Measurements from ENCODE around the gene EPHB2.

The EPHB2 gene

DNA sequence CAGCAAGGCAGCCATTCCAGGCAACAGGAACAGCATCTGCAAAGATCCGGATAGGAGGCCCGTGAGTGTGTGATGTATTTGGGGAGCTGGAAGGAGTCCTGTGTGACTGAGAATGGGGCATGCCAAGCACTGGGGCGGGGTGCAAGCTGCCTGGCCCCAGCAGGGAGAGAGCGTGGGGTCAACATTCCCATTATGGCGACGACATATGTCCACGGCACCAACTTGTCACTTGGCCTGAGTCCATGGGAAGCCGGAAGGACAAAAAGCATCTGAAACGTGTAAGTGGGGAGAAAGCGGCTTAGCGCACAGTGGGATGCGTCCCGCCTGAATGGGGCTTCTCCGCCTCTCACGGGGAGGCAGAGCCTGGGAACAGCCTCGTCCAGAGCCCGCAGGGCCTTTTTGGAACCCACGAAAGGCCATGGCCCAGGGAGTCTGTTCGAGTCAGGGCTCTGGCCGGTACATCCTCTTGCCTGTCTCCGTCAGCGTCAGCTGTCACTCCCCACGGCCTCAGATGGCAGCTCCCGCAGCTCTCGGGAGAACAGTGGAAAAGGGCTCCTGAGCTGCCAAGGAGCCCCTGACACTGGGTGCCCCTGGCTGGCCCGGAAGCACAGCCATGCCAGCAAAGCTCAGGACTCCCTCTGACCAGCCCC, 12.4 kb downstream of the EPHB2 start:
- no peak for DNase-seq (ENCODE audit: low read depth)

GRCh38 chr1:22727873-22728272, 17.2 kb downstream of the EPHB2 start:
- DNase-seq (ENCODE audit: low read depth) = no peak

DNA sequence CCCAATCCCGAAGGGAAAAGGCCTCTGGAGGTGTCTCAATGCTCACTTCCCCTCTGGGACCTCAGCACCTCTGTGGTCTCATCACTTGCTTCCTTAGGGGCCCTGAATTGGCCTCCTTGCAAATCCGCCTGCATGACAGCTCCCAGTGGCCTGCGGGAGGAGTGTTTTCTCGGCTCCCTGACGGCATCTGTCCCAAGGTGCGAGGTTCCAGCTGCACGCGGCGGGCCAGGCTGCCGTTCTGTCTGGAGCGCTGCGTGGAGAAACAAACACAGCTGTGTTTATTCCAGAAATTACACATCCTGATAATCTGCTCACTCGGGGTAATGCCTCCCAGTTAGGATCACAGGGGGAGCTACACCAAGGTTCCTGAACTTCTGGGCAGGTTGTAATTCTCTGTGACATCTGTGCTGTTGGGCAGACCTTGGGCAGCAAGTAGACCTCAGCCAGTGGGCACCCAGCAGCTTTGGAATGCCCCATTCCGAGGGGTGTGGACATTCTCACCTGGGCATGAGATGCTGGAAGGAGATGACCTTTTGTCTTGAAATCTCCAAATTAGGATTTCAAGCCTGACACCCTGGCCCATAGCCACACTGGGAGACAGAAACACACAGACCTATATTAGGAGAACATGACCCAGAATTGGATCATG, 18.2 kb downstream of the EPHB2 start:
- no peak for DNase-seq (ENCODE audit: low read depth)

DNA sequence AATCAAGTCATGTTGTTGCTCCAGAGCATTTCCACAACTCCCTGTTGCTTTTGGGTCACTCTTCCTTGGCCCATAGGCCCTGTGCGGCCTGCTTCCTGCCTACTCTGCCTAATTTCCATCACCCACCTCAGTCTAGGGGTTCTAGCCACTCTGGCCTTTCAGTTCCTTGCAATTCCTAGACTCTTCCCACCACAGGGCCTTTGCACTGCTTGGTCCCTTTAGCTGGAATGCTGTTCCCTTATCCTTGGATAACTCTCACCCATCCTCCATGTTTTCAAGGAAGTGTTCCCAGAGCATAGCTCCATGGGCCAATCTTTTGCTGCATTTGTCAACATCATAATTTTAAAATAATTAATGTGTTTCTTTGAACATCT, 18.7 kb downstream of the EPHB2 start:
- no peak for DNase-seq (ENCODE audit: low read depth)

GRCh38 chr1:22729912-22730311, 19.3 kb downstream of the EPHB2 start:
- no peak for DNase-seq (ENCODE audit: low read depth)

DNA sequence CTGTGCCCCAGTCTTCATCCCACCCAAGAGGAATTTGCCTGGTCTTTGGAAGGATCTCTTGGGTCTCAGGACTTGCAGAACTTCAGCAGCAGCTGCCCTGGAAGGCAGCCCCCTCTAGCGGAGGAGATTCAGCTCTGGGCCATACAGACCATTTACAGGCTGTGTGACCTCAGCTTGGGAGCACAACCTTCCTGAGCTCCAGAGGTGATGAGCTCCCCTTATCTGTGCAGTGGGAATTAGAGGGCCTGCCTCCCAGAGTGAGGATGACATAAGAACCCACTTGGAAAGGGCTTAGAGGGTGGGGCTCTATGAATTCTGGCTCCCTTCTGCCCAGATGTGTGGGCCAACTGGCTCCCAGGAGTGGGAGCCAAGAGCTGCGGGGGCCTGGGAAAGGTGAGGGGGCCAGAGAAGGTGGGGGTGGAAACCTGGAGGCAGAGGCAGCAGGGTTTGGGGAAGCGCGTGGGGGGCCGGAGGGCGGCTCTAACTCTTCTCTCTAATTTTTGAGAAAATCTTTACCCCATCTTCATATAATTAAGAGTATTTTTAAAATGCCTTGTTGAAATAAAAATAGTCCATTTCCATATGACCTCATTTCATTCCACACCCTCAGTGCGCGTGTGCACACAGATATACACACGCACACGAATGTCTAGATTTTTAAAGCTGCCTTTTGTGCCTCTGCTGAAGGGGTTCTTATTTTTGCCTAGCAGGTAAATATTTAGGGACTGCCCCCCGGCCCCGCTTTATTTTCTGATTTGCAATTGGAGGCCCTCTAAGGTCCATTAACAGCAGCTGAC, 21.5 kb downstream of the EPHB2 start:
- DNase-seq (ENCODE audit: low read depth) = no peak

DNA sequence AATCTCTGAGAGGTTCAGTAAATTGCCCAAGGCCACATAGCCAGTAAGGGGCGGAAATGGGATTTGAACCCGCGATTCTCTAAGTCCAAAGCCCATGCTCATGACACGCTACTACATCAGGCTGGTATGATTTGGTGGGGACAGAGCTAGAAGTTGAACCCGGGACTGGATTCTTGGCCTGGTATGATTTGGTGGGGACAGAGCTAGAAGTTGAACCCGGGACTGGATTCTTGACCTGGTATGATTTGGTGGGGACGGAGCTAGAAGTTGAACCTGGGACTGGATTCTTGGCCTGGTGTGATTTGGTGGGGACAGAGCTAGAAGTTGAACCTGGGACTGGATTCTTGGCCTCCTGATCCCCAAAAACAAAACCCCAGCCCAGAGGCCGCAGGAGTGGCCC, 23.0 kb downstream of the EPHB2 start:
- DNase-seq (ENCODE audit: low read depth) = no peak

DNA sequence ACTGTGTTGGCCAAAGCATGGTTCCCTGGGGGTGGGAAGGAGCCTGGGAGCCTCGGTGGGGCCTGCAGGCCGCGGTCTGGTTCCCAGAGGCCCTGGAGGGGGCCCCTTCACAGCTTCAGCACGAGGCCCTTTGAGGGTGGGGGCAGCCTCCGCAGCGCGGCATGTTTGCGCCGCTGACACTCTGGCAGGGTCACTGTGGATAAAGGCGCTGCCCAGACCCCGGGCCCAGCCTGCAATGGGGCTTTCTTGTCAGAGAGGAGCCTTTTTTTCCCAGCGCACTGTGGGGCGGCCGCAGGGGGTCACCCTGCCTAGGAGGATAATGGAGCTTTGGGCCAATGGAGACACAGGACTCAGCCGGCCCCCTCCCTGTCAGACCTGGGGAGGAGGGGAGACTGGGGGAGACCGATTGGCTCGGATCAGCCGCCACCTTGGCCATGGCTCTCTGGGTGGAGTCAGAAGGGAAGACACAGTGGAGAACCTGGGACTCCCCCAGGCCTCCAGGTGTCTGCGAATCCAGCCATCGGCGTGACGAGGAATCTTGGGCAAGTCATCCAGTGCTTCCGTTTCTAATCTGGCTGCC, 26.0 kb downstream of the EPHB2 start:
- DNase-seq (ENCODE audit: low read depth) = no peak

- DNase-seq (ENCODE audit: low read depth) = no peak
These were observed 26.9 kb downstream of the EPHB2 start for GRCh38 chr1:22737374-22738068.

- DNase-seq (ENCODE audit: low read depth) = no peak
These were observed 27.4 kb downstream of the EPHB2 start for GRCh38 chr1:22738069-22738435.

DNA sequence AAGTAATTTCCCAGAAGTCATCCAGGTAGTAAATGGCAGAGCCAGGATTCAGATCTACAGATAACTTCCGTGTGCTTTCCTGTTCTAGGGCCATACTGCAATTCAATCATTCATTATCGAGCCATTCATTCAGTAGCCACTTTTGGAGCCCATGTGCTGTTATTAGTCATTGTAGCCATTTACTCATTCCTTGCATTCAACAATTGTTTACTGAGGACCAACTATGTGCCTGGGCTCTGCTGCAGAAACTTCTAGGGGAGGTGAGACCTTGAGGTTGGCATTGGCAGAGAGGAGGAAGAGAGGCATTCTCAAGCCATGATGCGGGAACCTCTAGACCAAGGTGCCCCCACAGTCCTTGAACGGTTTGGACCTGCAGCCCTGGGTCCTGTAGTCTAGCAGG, 27.9 kb downstream of the EPHB2 start:
- no peak for DNase-seq (ENCODE audit: low read depth)

GRCh38 chr1:22739648-22740385, 29.2 kb downstream of the EPHB2 start:
- peak; percentile 68 for DNase-seq (ENCODE audit: low read depth)

DNA sequence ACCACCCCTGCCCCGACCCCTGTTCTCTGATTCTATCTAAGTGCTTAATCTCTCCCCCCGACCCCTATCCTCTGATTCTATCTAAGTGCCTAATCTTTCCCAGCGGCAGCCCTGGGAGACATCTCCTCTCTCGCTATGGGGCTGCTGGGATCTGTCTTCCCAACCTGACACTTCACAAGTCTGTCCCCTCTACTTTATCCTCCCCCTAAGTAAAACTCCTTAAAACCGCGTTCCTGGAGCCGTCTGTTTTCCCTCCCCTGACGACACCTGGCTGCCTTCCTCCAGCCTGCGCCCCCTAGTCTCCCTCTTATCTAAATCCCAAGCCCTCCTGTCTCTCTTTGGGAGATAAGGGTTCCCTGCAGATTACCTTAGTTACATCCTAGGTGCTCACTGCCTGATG, 30.5 kb downstream of the EPHB2 start:
- DNase-seq (ENCODE audit: low read depth) = no peak

DNA sequence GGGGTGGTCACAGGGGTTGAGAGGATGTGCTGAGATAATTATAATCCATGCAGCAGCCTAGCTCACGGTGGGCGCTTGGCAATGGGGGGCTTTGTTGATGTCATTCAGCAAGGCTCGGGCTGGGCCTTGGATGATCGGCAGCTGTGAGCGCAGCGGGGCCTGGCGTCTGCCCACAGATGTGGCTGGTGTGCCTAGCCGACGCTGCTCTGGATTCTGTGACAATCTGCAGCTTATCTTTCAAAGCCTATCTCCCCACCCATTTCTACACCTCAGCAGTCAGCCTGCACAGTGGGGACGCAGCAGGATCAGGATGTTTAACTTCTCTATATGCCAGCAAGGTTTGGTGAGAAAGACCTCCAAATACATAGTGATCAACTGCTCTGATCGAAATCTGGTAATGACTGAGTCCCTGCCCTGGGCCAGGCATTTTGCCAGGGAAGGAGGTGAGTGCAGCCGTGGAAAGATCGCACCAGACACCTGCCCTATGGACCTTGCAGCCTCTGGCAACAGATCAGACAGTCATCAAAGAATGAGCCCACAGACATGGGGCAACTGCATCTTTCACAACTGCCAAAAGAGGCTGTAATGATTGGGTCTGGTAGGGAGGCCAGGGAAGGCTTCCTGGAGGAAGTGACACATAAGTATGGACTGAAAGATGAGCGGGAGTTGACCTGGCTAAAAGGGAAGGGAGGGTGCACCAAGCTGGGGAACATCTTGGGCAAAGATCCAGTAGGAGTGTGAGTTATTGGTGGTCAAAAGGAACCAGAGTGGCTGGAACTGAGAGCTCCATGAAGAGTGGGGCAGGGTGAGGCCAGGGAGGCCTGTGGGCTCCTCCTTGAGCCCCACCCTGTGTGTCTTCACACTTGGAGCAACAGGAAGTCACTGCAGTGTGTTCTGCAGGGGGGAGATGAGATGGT, 35.3 kb downstream of the EPHB2 start:
- peak; percentile 20 for DNase-seq (ENCODE audit: low read depth)

DNA sequence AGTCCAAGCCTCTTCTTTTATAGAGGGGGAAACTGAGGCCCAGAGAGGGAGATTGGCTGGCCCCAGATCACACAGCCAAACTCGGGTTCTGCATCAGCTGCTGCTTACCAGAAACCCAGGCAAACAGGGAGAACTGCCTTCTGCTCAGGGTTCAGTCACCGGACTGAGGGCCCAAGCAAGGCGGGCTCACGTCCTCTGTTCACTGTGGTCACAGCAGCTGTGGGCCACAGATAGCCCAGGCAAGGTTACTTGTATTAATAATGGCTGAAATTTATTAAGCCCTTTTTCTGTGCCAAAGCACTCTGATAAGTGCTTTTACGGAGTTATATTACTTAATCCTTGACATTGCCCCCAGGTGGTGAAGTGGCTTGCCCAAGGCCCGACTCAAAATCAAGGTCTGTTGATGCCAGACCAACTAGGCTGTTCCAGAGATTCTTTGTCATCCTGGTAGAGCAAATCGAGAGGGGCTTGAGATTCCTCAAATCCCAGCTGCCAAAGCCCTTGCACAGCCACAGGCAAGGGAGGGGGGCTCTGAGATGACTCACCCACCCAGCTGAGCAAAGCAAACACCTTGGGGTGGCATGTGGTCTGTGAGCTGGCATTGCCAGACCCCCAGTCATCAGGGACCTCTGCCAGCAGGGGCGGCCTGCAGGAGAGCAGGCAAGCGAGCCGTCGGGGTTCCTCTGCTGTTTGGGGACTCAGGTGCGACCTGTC, 36.5 kb downstream of the EPHB2 start:
- no peak for DNase-seq (ENCODE audit: low read depth)

DNA sequence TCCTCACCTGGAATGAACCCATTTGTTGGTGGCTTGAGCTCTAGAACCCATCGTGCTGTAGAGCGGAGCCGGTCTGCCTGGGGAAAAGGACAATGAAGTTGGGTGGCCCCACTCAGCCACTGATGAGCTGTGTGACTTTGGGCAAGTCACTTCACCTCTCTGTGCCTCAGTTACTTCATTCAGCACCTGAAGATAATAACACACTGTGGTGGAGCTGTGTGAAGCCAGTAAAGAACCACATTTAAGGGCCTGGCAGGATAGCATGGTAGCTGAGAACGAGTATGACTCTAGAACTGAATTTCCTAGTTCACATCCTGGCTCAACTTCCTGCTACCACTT, 37.1 kb downstream of the EPHB2 start:
- DNase-seq (ENCODE audit: low read depth) = no peak

DNA sequence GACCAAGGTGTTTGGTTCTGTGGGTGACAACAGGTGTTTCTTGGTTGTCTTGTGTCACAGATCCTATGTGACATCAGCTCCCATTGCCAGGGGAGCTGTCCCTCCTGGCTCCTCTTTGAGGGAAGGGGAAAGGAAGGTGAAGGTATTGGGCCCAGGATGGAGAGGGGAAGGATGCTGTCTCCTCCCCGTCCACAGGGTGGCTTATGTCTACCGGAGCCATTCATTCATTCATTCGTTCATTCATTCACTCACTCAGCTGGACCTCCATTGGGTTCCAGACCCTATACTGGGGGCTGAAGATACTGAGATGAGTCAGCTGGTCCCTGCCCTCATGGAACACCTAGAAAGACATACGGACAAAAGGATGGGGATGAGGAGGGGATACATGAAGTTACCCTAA, 38.9 kb downstream of the EPHB2 start:
- DNase-seq (ENCODE audit: low read depth) = no peak

GRCh38 chr1:22749919-22750684, 39.5 kb downstream of the EPHB2 start:
- peak; percentile 73 for DNase-seq (ENCODE audit: low read depth)

DNA sequence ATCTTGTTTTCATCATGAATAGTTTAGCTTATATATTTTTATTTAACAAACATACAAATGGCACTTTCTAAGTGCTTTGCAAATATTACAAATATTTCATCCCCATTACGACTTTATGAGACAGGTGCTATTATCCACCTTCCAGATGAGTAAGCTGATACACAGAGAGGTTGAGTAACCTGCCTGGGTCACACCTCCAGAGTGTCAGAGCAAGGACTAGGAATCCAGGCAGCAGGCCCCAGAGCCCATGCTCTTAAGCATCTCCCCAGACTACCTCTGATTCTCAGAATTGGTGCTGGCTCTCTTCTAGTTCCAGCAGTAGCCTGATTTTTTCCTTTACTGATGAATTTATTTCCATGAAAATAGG, 40.0 kb downstream of the EPHB2 start:
- no peak for DNase-seq (ENCODE audit: low read depth)
